Measurements from ENCODE around the gene CLCNKA. TPM values are rescaled to one million over a fixed set of nuclear protein-coding genes. Genes with fewer than 3 reads are reported as not detected.
A peak's percentile ranks its signal among the peaks of the same experiment; 100 is the strongest.
"Not testable (repeated sequence)": the region's sequence is repeated elsewhere in the genome, so short reads cannot be mapped to it uniquely, and the experiment has no call there.

CLCNKA gene
- total RNA-seq, 1 donor from 2014 or later, result not detected

DNA sequence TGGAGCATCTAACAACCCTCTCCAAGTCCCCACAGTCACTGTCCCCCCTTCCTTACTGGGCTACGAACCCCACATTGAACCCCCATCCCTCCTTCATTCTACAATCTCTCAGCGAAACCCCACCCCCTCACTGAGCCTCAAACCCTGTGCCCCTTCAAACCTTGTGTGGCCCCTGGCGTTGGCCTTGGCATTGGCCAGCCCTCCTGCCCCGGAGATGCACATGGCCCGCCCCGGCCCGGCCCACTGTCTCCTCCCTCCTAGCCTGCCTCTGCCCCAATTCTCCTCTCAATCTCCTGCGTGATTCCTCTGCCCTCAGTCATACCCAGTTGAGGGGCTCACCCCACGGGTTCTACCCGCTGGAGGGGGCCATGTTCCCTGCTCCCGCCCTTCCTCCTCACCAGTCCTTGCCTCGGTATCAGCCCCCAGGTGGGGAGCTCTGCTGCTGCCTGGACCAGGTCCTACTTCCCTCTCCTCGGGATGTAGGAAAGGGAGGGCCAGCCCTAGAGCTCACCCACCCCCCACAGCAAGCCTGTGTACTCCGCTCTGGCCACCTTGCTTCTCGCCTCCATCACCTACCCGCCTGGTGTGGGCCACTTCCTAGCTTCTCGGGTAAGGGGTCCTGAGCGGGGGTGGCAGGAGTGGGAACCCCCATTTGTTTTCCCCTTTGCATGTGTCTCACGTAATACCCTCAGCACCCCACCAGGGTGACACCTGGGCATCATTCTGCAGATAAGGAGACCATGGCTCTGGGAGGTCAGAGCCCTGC is 6.6 kb downstream of the CLCNKA start:
- ATAC-seq, result no peak
- no peak overlapping the region for H3K27ac ChIP-seq
- no peak for DNase-seq
- H3K4me1 ChIP-seq, result peaks cover 9% of the 10 kb centered on the region
- H3K27me3 ChIP-seq, result no peaks in the 10 kb centered on the region
- H3K4me3 ChIP-seq, result no peak overlapping the region
- no peaks in the 10 kb centered on the region for H3K9me3 ChIP-seq
- TF ChIP-seq CTCF (IDR thresholded peaks at IDR 0.05), result no peak
- H3K36me3 ChIP-seq, result no peaks in the 10 kb centered on the region
- intact Hi-C loops (cut with DNase I), result no loop called here

DNA sequence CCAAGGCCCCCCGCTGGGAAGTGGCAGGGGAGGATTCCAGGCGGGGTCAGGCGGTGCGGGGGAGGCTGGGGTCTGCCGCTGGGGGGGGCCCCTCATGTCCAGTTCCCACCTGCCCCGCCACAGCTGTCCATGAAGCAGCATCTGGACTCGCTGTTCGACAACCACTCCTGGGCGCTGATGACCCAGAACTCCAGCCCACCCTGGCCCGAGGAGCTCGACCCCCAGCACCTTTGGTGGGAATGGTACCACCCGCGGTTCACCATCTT is 7.1 kb downstream of the CLCNKA start:
- H3K27ac ChIP-seq; H3K9me3 ChIP-seq; H3K4me3 ChIP-seq; intact Hi-C loops (cut with DNase I); H3K4me1 ChIP-seq; H3K36me3 ChIP-seq; H3K27me3 ChIP-seq; ATAC-seq; DNase-seq: not testable (repeated sequence)

- TF ChIP-seq CTCF (IDR thresholded peaks at IDR 0.05), result no peak
- Histone ChIP-seq H3K9me3 (no peaks in the 10 kb centered on the region), H3K27ac (no peak overlapping the region), H3K27me3 (no peaks in the 10 kb centered on the region), H3K36me3 (no peaks in the 10 kb centered on the region), H3K4me1 (peaks cover 9% of the 10 kb centered on the region), H3K4me3 (no peak overlapping the region)
- intact Hi-C loops (cut with DNase I), result no loop called here
- ATAC-seq (no peak), DNase-seq (no peak)
These were observed 7.5 kb downstream of the CLCNKA start for GRCh38 chr1:16029288-16029687.

DNA sequence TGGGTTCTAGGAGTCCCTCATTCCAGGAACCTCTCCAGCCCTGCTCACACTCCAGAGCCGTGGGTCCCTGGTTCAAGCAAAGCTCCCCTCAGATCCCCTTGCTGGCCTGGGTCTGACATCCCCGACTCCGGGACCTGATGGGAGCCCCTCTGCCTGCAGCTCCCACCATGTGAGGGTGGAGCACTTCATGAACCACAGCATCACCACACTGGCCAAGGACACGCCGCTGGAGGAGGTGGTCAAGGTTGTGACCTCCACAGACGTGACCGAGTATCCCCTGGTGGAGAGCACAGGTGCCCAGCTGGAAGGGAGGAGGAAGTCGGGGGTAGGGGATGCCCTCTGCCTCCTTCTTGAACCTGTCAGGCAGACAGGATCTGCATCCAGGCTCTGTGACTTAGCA is 9.7 kb downstream of the CLCNKA start:
- Histone ChIP-seq H3K27me3 (no peaks in the 10 kb centered on the region), H3K36me3 (no peaks in the 10 kb centered on the region), H3K4me1 (peaks cover 9% of the 10 kb centered on the region), H3K27ac (no peak overlapping the region), H3K9me3 (no peaks in the 10 kb centered on the region), H3K4me3 (no peak overlapping the region)
- DNase-seq (no peak), ATAC-seq (no peak)
- intact Hi-C loops (cut with DNase I), result no loop called here
- no peak for TF ChIP-seq CTCF (IDR thresholded peaks at IDR 0.05)

DNA sequence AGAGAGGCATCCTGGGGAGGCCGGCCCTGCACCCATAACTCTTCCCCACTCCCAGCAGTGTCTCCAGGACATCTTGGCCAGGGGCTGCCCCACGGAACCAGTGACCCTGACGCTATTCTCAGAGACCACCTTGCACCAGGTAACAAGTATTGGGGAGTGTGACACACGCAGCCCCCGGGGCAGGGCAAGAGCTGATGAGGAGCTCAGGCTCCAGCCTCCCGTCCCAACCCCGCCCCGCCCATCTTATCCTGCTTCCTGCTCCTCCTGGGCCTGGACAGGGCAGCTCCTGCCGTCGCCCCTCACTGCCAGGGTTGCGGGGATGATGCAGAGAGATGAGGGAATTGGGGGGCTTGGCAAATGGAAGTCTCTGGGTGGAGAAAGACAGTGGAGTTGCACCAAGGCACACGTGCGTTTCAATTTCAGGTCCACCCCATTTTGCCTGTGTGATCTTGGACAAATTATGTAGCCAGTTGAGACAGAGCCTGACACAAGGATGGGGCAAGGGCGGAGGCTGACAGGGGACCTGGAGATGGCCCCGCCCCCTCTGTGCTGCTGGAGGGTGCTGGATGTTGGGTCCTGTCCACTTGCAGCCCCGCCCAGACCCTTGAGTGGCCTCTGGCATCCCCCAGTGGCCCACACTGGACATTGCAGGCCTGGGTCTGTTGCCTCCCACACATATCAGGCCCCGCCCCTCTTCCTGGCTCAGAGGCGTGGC is 10.7 kb downstream of the CLCNKA start:
- TF ChIP-seq CTCF (IDR thresholded peaks at IDR 0.05), result peak; percentile 88
- Histone ChIP-seq H3K36me3 (no peaks in the 10 kb centered on the region), H3K9me3 (no peaks in the 10 kb centered on the region), H3K4me3 (no peak overlapping the region), H3K27ac (no peak overlapping the region), H3K27me3 (no peaks in the 10 kb centered on the region), H3K4me1 (no peaks in the 10 kb centered on the region)
- intact Hi-C loops (cut with DNase I), result no loop called here
- DNase-seq (peak; percentile 90), ATAC-seq (peak; percentile 94)

DNA sequence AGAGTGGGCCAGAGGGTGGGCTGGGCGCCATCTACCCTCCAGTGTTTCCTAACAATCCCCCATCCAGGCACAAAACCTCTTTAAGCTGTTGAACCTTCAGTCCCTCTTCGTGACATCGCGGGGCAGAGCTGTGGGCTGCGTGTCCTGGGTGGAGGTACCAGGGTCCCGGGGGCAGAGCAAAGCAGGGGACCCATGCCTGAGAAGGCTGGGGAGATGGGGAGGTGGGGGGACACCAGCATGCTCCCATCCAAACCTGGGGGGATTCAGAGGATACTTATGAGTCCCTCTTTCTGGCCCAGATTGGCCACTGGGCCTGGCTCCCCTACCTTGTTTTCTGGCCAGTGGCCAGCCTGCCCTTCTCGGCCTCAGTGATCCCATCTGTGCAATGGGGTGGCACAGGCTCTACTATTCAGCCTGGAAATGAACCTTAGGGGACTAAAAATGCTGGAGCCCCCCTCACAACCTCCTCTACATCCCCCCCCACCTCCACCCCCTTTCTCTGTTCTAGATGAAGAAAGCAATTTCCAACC is 11.3 kb downstream of the CLCNKA start:
- not testable (repeated sequence) for DNase-seq, H3K9me3 ChIP-seq

GRCh38 chr1:16036461-16036860 is 14.6 kb downstream of the CLCNKA start:
- intact Hi-C loops (cut with DNase I); H3K36me3 ChIP-seq; DNase-seq; H3K9me3 ChIP-seq; H3K27ac ChIP-seq; H3K4me1 ChIP-seq; H3K4me3 ChIP-seq; ATAC-seq; H3K27me3 ChIP-seq: not testable (repeated sequence)

More for the DNA sequence above, 11.3 kb downstream of the CLCNKA start:
- intact Hi-C loops (cut with DNase I); H3K27me3 ChIP-seq; H3K27ac ChIP-seq; H3K4me1 ChIP-seq; H3K36me3 ChIP-seq; H3K4me3 ChIP-seq; ATAC-seq: not testable (repeated sequence)
